ENCODE data around the gene CCDC141. TPM values are rescaled to one million over a fixed set of nuclear protein-coding genes. Genes with fewer than 3 reads are reported as not detected.
A peak's percentile ranks its signal among the peaks of the same experiment; 100 is the strongest.

The CCDC141 gene
- total and polyA plus RNA-seq, 2 experiments from 2014 or later = 11.7 to 13.4 TPM

- TF ChIP-seq CTCF (conservative IDR thresholded peaks at IDR 0.05; ENCODE audit: low read depth in 2 of 2) (no peak), EZH2phosphoT487 (IDR thresholded peaks at IDR 0.05; ENCODE audit: unreplicated experiment) (no peak), ZNF114 (CRISPR knock-in tag; IDR thresholded peaks at IDR 0.05) (no peak), EZH2 (IDR thresholded peaks at IDR 0.05; ENCODE audit: low read depth, unreplicated experiment) (no peak), NANOG (IDR thresholded peaks at IDR 0.05; ENCODE audit: borderline replicate concordance) (no peak)
- TF ChIP-seq, protein P1, sequence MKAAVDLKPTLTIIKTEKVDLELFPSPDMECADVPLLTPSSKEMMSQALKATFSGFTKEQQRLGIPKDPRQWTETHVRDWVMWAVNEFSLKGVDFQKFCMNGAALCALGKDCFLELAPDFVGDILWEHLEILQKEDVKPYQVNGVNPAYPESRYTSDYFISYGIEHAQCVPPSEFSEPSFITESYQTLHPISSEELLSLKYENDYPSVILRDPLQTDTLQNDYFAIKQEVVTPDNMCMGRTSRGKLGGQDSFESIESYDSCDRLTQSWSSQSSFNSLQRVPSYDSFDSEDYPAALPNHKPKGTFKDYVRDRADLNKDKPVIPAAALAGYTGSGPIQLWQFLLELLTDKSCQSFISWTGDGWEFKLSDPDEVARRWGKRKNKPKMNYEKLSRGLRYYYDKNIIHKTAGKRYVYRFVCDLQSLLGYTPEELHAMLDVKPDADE (IDR thresholded peaks at IDR 0.05) = no peak
Measured at GRCh38 chr2:178805457-178805856, 244.5 kb downstream of the CCDC141 start (continued).

- H3K4me1 Mint-ChIP-seq = no peaks in the 10 kb centered on the region
- ATAC-seq = peak; percentile 84
- Histone ChIP-seq H3F3A (replicated peaks; ENCODE audit: low read depth) (no peaks in the 10 kb centered on the region), H4K20me1 (replicated peaks; ENCODE audit: insufficient read depth) (no peaks in the 10 kb centered on the region), H3K27me3 (ENCODE audit: insufficient read depth) (no peaks in the 10 kb centered on the region), H3K27ac (ENCODE audit: low read depth) (no peak overlapping the region), H3K36me3 (ENCODE audit: insufficient read depth) (no peaks in the 10 kb centered on the region), H2AFZ (no peak overlapping the region), H3K9me2 (ENCODE audit: insufficient read depth) (no peaks in the 10 kb centered on the region), H3K4me1 (ENCODE audit: insufficient read depth) (no peaks in the 10 kb centered on the region), H3K4me2 (no peak overlapping the region), H3K4me3 (no peak overlapping the region), H3K79me2 (replicated peaks; ENCODE audit: insufficient read depth) (no peaks in the 10 kb centered on the region)
- no peaks in the 10 kb centered on the region for H3K9me3 Mint-ChIP-seq
- TF ChIP-seq STAT1 (IDR thresholded peaks at IDR 0.05; ENCODE audit: unreplicated experiment) (no peak), CTCF (conservative IDR thresholded peaks at IDR 0.05; ENCODE audit: low read depth in 2 of 2) (peak; percentile 57 to 80)
- no peak overlapping the region for H3K4me3 Mint-ChIP-seq
- peak; percentile 78 for DNase-seq (ENCODE audit: low spot score)
- H3K27ac Mint-ChIP-seq = no peak overlapping the region
- peaks cover 5% of the 10 kb centered on the region; the same call in 1 of the 3 replicates for H3K36me3 Mint-ChIP-seq (ENCODE audit: low read depth)
- no peaks in the 10 kb centered on the region for H3K27me3 Mint-ChIP-seq (ENCODE audit: insufficient read depth, low read depth, poor library complexity)
Measured at GRCh38 chr2:178804791-178805190, 245.1 kb downstream of the CCDC141 start.

- DNase-seq (ENCODE audit: low spot score) = no peak
- Histone ChIP-seq H3K4me2 (no peak overlapping the region), H3K4me3 (no peak overlapping the region), H3K27ac (ENCODE audit: low read depth) (no peak overlapping the region), H3F3A (replicated peaks; ENCODE audit: low read depth) (no peaks in the 10 kb centered on the region), H2AFZ (no peak overlapping the region), H4K20me1 (replicated peaks; ENCODE audit: insufficient read depth) (no peaks in the 10 kb centered on the region), H3K79me2 (replicated peaks; ENCODE audit: insufficient read depth) (no peaks in the 10 kb centered on the region), H3K4me1 (ENCODE audit: insufficient read depth) (no peaks in the 10 kb centered on the region), H3K27me3 (ENCODE audit: insufficient read depth) (no peaks in the 10 kb centered on the region), H3K36me3 (ENCODE audit: insufficient read depth) (peaks cover 4% of the 10 kb centered on the region; the same call in 1 of the 2 replicates), H3K9me2 (ENCODE audit: insufficient read depth) (no peaks in the 10 kb centered on the region)
- TF ChIP-seq NANOG (IDR thresholded peaks at IDR 0.05; ENCODE audit: borderline replicate concordance) = no peak
- no peak for TF ChIP-seq ZNF331 (CRISPR knock-in tag; IDR thresholded peaks at IDR 0.05; ENCODE audit: low read depth)
- no peak for TF ChIP-seq JUNB (IDR thresholded peaks at IDR 0.05; ENCODE audit: unreplicated experiment)
- Mint-ChIP-seq H3K9me3 (no peaks in the 10 kb centered on the region; the same call in 2 of the 3 replicates), H3K4me3 (no peak overlapping the region), H3K27ac (no peak overlapping the region), H3K27me3 (ENCODE audit: insufficient read depth, low read depth, poor library complexity) (no peaks in the 10 kb centered on the region), H3K36me3 (ENCODE audit: low read depth) (peaks cover 11% of the 10 kb centered on the region; the same call in 1 of the 3 replicates), H3K4me1 (peaks cover 5% of the 10 kb centered on the region; the same call in 2 of the 3 replicates)
- no peak for ATAC-seq
Measured at GRCh38 chr2:178800510-178800909, 249.4 kb downstream of the CCDC141 start.

Data from GM23338 (cell line).